ENCODE data around the gene SIVA1.

The SIVA1 gene

GRCh38 chr14:104714681-104715080 is 38.3 kb upstream of the SIVA1 start:
- H3K36me3 ChIP-seq (replicated peaks): peaks cover 31% of the 10 kb centered on the region
- DNase-seq (ENCODE audit: low spot score in 2 of 2): no peak
- no peak overlapping the region for H3K4me3 ChIP-seq
- H3K9me3 ChIP-seq: no peaks in the 10 kb centered on the region
- in situ Hi-C loops (cut with MboI; ENCODE audit: low sequenced_read_pairs): no loop called here
- no peaks in the 10 kb centered on the region for H3K27me3 ChIP-seq (ENCODE audit: low read depth)
- H3K4me1 ChIP-seq: no peaks in the 10 kb centered on the region

DNA sequence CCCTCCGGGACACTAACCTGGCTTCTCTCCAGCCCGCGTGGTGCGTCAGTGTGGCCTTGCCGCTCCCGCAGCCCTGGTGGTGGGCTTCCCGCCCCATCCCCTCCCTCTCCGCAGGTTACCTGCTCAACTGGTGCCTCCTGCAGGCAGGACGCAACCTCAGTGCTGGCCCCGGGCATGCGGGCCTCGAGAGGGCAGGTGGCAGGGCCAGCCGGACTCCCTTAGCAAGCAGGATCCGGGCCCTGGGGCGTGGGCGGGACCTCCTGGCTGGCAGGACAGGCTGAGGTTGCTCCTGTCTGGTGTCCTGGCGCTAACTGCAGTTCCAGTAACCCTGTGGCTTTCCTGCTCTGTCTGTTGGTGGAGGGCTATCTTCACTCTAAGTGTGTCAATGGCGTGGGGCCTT is 37.5 kb upstream of the SIVA1 start:
- Histone ChIP-seq H3K4me1 (no peaks in the 10 kb centered on the region), H3K36me3 (replicated peaks) (peaks cover 26% of the 10 kb centered on the region), H3K4me3 (no peak overlapping the region), H3K9me3 (no peaks in the 10 kb centered on the region), H3K27me3 (ENCODE audit: low read depth) (no peaks in the 10 kb centered on the region)
- DNase-seq (ENCODE audit: low spot score in 2 of 2): no peak
- in situ Hi-C loops (cut with MboI; ENCODE audit: low sequenced_read_pairs): no loop called here

- Histone ChIP-seq H3K36me3 (replicated peaks) (peaks cover 23% of the 10 kb centered on the region), H3K27me3 (ENCODE audit: low read depth) (no peaks in the 10 kb centered on the region), H3K9me3 (no peaks in the 10 kb centered on the region), H3K4me1 (no peaks in the 10 kb centered on the region), H3K4me3 (no peak overlapping the region)
- DNase-seq (ENCODE audit: low spot score in 2 of 2): no peak
- in situ Hi-C loops (cut with MboI; ENCODE audit: low sequenced_read_pairs): no loop called here
Observed at GRCh38 chr14:104715871-104716270, 37.1 kb upstream of the SIVA1 start.

- H3K4me3 ChIP-seq: no peak overlapping the region
- H3K9me3 ChIP-seq: no peaks in the 10 kb centered on the region
- no peaks in the 10 kb centered on the region for H3K4me1 ChIP-seq
- H3K36me3 ChIP-seq (replicated peaks): peaks cover 11% of the 10 kb centered on the region
- DNase-seq (ENCODE audit: low spot score in 2 of 2): no peak
- in situ Hi-C loops (cut with MboI; ENCODE audit: low sequenced_read_pairs): no loop called here
- no peaks in the 10 kb centered on the region for H3K27me3 ChIP-seq (ENCODE audit: low read depth)
Observed at GRCh38 chr14:104717137-104717536, 35.8 kb upstream of the SIVA1 start.

- no peak overlapping the region for H3K4me3 ChIP-seq
- H3K9me3 ChIP-seq: no peaks in the 10 kb centered on the region
- DNase-seq (ENCODE audit: low spot score in 2 of 2): no peak
- in situ Hi-C loops (cut with MboI; ENCODE audit: low sequenced_read_pairs): no loop called here
- H3K36me3 ChIP-seq (replicated peaks): peaks cover 7% of the 10 kb centered on the region; the same call in 1 of the 2 replicates
- no peaks in the 10 kb centered on the region for H3K27me3 ChIP-seq (ENCODE audit: low read depth)
- H3K4me1 ChIP-seq: no peaks in the 10 kb centered on the region
Observed at GRCh38 chr14:104717646-104718045, 35.3 kb upstream of the SIVA1 start.

DNA sequence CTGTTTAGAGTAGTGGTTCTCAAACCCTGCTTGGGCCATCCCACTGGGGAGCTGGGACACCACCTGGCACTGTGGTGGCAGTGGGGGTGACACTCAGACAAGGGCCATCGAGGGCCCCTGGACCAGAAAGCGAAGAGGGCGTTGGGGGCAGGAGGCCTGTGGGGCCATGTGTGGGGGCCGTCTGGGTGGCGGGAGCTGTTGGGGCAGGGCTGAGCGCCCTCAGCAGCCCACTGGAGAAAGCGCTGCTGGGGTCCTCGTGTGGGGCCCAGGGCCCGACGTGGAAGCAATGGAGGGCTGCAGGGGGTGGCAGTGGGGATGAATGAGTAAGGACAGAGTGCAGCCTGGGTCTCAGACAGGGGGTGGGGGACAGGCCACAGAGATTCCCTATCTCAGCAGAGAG is 34.8 kb upstream of the SIVA1 start:
- no peak overlapping the region for H3K4me3 ChIP-seq
- H3K27me3 ChIP-seq (ENCODE audit: low read depth): no peaks in the 10 kb centered on the region
- peaks cover 3% of the 10 kb centered on the region; the same call in 1 of the 2 replicates for H3K36me3 ChIP-seq (replicated peaks)
- DNase-seq (ENCODE audit: low spot score in 2 of 2): no peak
- no peaks in the 10 kb centered on the region for H3K9me3 ChIP-seq
- H3K4me1 ChIP-seq: no peaks in the 10 kb centered on the region
- in situ Hi-C loops (cut with MboI; ENCODE audit: low sequenced_read_pairs): no loop called here

GRCh38 chr14:104718871-104719270 is 34.1 kb upstream of the SIVA1 start:
- no peak for DNase-seq (ENCODE audit: low spot score in 2 of 2)
- Histone ChIP-seq H3K9me3 (no peaks in the 10 kb centered on the region), H3K4me3 (no peak overlapping the region), H3K4me1 (no peaks in the 10 kb centered on the region; the same call in 1 of the 2 replicates), H3K27me3 (ENCODE audit: low read depth) (no peaks in the 10 kb centered on the region), H3K36me3 (replicated peaks) (no peaks in the 10 kb centered on the region)
- in situ Hi-C loops (cut with MboI; ENCODE audit: low sequenced_read_pairs): no loop called here

DNA sequence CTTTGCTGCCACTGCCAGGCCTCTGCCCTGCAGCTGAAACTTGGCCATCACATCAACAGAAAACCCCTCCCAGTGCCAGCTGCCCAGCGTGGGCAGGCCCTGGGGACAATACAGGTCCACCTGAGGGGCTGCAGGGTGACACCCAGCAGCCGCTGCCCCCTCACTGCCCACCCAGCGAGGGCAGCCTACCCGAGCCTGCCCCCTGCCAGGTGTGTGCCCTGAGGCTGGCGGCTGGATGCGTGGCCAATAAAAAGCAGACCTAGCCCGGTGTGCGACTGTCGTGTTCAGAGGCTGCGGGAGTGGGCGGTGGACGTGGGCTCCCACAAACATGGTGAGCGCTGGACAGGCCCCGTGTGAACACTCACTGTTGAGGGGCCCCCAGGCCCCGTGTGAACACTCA is 33.6 kb upstream of the SIVA1 start:
- H3K36me3 ChIP-seq (replicated peaks): no peaks in the 10 kb centered on the region
- no peaks in the 10 kb centered on the region for H3K27me3 ChIP-seq (ENCODE audit: low read depth)
- H3K4me3 ChIP-seq: no peak overlapping the region
- in situ Hi-C loops (cut with MboI; ENCODE audit: low sequenced_read_pairs): no loop called here
- H3K9me3 ChIP-seq: no peaks in the 10 kb centered on the region
- H3K4me1 ChIP-seq: no peaks in the 10 kb centered on the region; the same call in 1 of the 2 replicates
- no peak for DNase-seq (ENCODE audit: low spot score in 2 of 2)

- Histone ChIP-seq H3K4me3 (no peak overlapping the region), H3K4me1 (no peaks in the 10 kb centered on the region; the same call in 1 of the 2 replicates), H3K9me3 (no peaks in the 10 kb centered on the region), H3K36me3 (replicated peaks) (no peaks in the 10 kb centered on the region), H3K27me3 (ENCODE audit: low read depth) (no peaks in the 10 kb centered on the region; the same call in 1 of the 2 replicates)
- DNase-seq (ENCODE audit: low spot score in 2 of 2): no peak
- in situ Hi-C loops (cut with MboI; ENCODE audit: low sequenced_read_pairs): no loop called here
Observed at GRCh38 chr14:104721505-104722431, 31.2 kb upstream of the SIVA1 start.

GRCh38 chr14:104722938-104723650 is 29.9 kb upstream of the SIVA1 start:
- in situ Hi-C loops (cut with MboI; ENCODE audit: low sequenced_read_pairs): no loop called here
- H3K4me1 ChIP-seq: no peaks in the 10 kb centered on the region; the same call in 1 of the 2 replicates
- H3K36me3 ChIP-seq (replicated peaks): no peaks in the 10 kb centered on the region
- H3K9me3 ChIP-seq: no peaks in the 10 kb centered on the region
- H3K4me3 ChIP-seq: no peak overlapping the region; the same call in 1 of the 2 replicates
- DNase-seq (ENCODE audit: low spot score in 2 of 2): no peak
- H3K27me3 ChIP-seq (ENCODE audit: low read depth): peaks cover 6% of the 10 kb centered on the region; the same call in 1 of the 2 replicates

DNA sequence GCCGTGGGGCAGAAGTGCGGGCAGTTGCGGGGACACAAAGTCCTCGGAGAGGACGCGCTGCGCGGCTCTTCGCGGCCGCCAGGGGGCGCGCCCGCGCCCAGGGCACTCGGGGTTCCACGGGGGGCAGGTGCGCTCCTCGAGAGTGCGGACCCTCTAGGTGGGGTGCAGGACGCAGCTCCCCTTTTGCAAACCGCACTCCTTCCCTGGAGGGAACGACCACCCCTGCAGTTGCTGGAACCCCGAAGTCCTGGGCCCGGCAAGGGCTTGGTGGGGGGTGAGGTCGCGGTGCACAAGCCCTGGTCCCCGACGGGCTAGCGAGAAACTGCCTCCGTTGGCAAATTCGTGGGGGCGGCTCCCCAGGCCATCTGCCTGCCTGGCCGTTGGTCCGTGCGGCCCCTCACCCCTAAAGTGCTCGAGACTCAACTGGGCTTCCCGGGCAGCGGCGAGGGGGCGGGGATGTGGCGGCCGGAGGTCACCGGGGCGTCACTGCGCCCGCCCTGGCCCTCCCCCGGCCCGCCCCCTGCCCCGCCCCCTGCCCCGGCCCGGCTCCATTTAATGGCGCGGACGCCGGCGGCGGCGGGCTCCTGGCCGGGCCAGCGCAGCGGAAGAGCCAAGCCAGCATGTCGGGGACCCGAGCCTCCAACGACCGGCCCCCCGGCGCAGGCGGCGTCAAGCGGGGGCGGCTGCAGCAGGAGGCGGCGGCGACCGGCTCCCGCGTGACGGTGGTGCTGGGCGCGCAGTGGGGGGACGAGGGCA is 29.1 kb upstream of the SIVA1 start, which contains the start of gene ADSS1:
Gene ADSS1, plus strand, starts transcription at position 579 of the 756 bp plus-strand sequence. Its CDS starts 42 bp downstream, at position 621.
- in situ Hi-C loops (cut with MboI; ENCODE audit: low sequenced_read_pairs): no loop called here
- H3K4me3 ChIP-seq: peak within 1 kb of the TSS; percentile 46
- no peaks in the 10 kb centered on the region for H3K9me3 ChIP-seq
- H3K27me3 ChIP-seq (ENCODE audit: low read depth): peaks cover 6% of the 10 kb centered on the region; the same call in 1 of the 2 replicates
- no peaks in the 10 kb centered on the region for H3K36me3 ChIP-seq (replicated peaks)
- DNase-seq (ENCODE audit: low spot score in 2 of 2): peak; percentile 15 to 80
- H3K4me1 ChIP-seq: no peaks in the 10 kb centered on the region; the same call in 1 of the 2 replicates

DNA sequence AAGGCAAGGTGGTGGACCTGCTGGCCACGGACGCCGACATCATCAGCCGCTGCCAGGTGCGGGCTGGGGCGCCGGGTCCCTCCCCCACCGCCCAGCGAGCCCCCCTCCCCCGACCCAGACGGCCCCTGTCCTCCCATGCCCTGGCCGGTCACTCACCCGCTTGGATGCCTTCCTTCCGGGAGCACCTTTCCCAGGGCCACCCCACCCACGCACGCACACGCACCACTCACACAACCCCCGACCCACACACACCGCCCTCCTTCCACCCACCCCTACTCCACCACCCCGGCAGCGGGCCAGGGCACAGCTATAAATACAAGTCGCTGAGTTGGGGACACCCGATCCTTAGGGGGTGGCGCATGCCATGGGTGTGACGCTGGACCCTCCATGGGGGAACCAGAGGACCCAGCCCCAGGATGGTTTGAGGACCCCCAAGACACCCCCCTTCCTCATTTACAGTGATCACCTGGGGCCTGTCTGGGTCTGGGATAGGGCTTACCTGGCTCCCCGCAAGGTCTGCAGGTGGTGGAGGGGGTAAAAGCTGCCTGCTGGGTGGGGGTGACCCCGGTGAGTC is 28.5 kb upstream of the SIVA1 start:
- Histone ChIP-seq H3K4me3 (peak overlapping the region; percentile 46), H3K4me1 (no peaks in the 10 kb centered on the region; the same call in 1 of the 2 replicates), H3K27me3 (ENCODE audit: low read depth) (peaks cover 6% of the 10 kb centered on the region; the same call in 1 of the 2 replicates), H3K36me3 (replicated peaks) (no peaks in the 10 kb centered on the region), H3K9me3 (no peaks in the 10 kb centered on the region)
- no peak for DNase-seq (ENCODE audit: low spot score in 2 of 2)
- in situ Hi-C loops (cut with MboI; ENCODE audit: low sequenced_read_pairs): no loop called here
